ENCODE results near the gene PHETA2.
A peak's percentile ranks its signal among the peaks of the same experiment; 100 is the strongest.
"Not testable (repeated sequence)": the region's sequence is repeated elsewhere in the genome, so short reads cannot be mapped to it uniquely, and the experiment has no call there.

The PHETA2 gene

DNA sequence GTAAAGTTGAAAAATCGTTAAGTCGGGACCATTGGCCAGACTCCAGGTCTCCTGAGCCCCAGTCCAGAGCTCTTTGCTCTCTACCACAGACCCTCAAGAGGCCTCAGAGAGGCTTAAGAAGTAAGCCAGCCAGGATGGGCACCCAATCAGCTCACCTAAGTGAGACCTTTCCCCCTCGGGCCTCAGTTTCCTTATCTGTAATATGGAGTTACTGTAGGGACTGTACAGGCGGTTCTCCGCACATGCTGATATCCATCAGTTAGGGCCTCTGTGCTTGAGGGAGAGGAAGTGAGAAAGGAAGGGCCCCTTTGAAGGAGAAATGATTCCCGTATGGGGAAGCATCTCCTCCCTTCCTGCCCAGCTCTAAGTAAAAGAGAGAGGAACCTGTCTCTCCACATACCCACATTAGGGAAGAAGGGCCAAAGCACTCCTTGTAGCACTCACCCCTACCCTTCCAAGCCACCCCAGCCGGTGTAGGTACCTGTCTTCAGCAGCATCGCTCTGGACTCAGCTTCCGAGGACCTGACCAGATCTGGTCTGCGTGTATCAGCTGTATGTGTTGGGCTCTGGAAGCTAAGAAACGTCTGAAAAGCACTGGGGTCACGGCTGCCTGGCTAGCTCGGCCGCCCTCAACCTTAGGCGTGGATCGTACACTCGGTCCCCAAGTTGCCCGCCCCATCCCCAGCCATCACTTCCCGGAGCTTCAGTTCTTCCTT lies 4.1 kb upstream of the PHETA2 start:
- DNase-seq (ENCODE audit: low read depth, low spot score): no peak

DNA sequence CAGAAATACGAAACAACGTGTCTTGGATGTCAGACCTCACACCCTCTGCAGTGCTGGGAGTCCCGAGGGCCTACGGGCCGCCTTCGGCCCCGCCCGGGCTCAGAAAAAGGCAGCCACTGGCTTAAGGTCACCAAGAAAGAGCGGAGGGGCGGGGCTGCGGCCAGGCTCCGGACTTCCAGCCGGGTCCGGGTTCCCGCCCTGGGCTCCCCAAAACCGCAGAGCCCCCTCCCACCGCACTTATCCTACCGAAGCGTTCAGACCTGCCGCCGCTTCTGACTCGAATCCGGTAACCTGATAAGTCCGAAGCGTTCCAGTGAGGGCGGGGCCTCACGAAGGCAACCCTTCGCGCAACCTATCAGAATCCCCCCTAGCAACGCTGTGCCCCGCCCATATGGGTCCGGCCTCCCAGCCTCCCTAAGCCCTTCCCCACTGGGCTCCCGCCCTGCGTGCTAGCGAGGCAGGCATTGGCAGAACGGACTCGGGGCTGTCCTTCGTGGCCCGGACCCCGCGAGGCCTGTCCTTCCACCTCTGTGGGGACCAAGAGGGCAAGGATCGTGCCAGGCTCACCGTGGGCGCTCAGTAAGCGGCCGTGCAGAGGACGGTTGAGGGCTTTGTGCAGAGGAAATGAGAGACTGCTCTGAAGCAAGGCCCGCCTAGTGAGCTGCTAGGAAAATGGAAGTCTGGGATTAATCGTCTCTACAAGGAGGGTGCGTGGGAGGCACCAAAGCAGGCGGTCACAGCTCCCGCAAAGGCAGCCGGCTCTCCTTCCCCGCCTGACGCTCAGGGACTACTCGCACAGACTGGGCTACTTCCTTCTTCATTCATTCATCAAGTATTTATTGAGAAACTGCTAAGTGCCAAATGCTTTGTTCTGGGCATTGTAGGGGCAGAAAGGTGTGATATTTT lies 3.3 kb upstream of the PHETA2 start, which contains the start of gene NAGA:
Gene NAGA (minus strand): TSS at position 296 of the 906 bp plus-strand sequence. CDS start 515 bp downstream, outside the sequence.
- peak; percentile 97 for DNase-seq (ENCODE audit: low read depth, low spot score)

DNA sequence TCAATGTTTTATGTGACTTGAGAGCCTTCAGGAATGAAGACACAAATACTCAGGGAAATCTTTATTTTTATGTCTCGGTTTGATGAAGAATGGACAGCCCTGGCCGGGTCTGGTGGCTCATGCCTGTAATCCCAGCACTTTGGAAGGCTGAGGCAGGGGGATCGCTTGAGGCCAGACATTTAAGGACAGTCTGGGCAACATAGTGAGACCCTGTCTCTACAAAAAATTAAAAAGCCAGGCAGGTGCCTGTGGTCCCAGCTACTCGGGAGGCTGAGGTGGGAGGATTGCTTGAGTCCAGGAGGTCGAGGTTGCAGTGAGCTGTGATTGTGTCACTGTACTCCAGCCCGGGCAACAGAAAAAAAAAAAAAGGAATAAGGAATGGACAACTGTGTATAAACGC lies 2.5 kb upstream of the PHETA2 start:
- not testable (repeated sequence) for DNase-seq (ENCODE audit: low read depth, low spot score)

DNA sequence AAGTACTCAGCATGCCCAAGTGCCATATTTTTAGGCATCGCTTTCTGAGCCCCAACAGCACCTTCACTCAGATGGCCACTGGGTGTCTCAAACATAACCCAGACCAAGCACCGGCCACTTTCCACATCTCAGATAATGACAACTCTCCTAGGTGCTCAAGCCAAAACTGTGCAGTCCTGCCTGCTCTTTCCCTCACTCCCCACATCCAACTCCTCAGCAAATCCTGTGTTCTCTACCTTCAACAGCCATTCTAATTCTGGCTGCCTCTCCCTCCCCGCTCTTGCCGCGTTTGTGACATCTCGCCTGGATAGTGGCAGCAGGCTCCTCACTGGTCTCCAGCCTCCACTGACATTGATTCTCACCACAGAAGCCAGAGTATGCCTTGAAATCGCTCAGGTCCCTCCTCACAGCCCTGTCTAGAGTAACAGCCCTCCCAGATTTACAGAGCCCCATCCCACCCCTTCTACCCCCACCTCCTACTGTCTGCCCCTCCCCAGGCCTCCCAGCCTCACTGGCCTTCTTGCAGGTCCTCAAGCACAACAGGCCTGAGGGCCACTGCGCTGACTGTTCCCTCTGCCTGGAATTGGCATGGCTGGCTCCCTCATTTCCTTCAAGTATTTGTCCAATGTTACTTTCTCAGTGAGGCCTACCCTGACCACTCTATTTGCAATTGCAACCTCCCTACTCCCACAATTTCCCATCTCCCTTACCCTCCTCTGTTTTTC lies 1.3 kb upstream of the PHETA2 start:
- DNase-seq (ENCODE audit: low read depth, low spot score): no peak

DNA sequence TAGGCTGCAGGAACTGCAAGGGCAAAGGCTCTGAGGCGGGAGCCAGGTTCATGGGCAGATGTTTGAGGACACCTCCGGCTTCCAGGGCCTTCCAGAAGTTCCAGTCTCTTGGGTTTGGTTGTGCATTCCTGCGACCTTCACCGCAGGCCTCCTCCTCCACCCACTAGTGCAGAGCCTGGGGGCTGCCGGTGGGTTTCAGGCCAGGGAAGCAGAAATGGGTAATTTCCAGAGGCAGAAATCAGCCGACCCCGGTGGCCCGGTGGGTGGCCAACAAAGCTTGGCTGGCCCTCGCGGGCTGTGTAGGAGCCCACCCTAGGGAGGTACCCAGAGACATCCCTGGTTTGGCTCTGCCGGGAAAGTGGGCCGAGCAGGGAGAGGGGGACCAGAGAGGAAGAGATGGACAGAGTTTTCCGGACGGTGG lies 417 bp upstream of the PHETA2 start:
- DNase-seq (ENCODE audit: low read depth, low spot score): no peak

DNA sequence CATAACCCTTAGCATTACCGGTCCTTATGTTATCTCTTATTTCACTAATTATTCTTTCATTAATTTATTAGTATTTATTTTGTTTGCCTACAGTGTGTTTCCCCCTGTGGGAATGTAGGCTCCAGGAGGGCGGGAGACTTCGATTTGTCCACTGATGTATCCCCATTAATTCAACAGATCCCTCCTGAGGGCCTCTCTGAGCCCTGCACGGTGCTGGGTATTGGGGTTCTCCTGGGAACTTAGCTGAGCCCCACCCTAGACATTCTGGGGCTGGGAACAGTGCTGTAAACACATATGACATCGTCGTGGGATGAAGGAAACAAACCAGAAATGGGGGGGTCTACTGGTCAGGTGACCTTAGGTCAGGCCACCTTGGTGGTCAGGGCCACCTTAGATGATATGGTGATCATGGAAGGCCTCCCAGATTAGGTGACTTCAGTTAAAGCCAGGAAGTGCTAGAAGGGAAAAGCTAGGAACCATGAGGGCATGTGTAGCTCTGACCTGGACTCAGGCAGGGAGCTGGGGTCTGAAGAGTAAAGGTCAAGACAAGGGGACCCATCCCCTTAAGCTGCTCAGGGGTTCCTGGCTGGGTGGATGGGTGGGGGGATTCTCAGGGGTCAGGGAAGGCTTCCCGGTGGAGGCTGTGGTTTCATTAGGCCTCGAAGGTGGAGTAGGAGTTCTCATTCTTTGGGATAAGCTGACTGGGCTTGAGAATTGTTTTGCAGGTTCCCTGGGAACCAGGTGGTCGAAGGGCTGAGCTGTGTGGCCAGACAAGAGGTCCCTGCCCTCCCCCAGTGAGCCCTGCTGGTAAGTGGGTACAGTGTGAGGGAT lies 1.0 kb downstream of the PHETA2 start:
- DNase-seq (ENCODE audit: low read depth, low spot score): no peak

DNA sequence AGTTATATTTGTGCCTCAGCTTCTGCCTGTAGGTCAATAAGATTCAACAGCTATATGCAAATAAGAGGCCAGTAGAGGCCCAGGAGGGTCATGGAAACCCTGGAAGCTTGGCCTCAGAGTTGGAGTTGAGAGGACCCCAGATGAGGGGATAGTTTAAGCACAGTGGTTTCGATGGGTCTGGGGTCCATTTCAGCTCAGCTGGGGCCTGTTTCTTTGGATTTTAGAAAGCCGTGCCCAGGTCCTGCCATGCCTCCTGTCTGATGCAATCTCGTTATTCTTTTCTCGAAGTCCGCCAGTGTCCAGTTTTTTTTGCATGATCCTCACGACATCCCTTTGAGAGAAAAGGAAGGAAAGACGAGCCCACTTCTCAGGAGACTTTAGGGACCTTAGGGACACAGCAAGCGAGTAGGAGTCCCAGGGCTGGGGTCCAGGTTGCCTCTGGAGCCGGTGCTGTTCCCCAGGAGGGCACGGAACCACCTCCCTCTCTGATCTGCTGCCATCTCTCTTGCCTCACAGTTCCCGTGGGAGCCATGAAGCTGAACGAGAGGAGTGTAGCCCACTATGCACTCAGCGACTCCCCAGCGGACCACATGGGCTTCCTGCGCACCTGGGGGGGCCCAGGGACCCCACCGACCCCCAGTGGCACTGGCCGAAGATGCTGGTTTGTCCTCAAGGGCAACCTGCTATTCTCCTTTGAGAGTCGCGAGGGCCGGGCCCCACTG lies 2.9 kb downstream of the PHETA2 start:
- no peak for DNase-seq (ENCODE audit: low read depth, low spot score)

DNA sequence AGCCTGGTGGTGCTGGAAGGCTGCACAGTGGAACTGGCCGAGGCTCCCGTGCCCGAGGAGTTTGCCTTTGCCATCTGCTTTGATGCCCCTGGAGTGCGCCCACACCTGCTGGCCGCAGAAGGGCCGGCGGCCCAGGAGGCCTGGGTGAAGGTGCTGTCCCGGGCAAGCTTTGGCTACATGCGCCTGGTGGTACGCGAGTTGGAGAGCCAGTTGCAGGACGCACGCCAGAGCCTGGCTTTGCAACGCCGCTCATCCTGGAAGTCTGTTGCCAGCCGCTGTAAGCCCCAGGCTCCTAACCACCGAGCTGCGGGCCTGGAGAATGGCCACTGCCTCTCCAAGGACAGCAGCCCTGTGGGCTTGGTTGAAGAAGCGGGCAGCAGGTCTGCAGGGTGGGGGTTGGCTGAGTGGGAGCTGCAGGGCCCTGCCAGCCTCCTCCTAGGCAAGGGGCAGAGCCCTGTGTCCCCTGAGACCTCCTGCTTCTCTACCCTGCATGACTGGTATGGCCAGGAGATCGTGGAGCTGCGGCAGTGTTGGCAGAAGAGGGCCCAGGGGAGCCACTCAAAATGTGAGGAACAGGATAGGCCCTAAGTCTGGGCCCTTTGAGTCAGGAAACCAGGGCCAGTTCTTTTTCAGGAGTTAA lies 3.6 kb downstream of the PHETA2 start:
- DNase-seq (ENCODE audit: low read depth, low spot score): no peak

DNA sequence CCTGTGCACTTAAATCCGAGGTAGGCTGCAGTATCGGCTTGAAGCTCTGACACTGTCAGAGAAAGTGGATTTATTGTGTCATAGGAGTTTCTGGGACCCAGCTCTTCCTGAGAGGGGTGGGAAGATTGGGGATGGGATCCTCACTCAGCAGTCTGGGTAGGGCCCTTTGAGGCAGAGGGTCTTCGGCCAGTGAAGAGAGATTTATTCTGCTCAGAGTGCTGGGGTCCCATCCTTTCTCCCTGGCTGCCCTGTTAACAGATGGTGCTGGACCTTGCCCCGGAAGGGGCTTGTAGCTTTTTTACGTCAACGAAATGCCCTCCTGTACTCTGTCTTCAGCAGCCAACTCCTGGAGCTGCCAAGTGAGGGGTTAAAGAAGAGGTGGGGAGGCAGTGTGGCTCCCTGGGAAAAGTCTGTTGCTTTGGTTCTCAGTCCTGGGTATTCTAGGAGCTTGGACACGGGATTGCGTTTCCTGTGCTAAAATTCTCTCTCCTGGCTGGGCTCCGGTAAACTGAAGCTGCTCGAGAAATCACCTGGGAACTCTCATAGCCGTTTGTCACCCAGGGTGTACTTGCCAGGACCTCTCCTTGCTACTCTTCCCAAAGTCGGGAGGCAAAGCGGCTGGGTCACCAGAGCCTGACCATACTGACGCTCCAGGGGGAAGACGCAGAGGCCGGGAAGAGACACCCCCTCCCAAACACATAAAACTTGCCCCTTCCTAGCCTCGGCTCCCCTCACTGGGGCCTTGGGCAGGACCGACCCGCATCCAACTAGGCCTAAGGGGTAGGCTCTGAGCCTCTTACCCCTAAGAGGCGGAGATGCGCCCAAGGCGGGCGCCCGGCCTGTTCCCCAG lies 4.6 kb downstream of the PHETA2 start:
- DNase-seq (ENCODE audit: low read depth, low spot score): no peak

DNA sequence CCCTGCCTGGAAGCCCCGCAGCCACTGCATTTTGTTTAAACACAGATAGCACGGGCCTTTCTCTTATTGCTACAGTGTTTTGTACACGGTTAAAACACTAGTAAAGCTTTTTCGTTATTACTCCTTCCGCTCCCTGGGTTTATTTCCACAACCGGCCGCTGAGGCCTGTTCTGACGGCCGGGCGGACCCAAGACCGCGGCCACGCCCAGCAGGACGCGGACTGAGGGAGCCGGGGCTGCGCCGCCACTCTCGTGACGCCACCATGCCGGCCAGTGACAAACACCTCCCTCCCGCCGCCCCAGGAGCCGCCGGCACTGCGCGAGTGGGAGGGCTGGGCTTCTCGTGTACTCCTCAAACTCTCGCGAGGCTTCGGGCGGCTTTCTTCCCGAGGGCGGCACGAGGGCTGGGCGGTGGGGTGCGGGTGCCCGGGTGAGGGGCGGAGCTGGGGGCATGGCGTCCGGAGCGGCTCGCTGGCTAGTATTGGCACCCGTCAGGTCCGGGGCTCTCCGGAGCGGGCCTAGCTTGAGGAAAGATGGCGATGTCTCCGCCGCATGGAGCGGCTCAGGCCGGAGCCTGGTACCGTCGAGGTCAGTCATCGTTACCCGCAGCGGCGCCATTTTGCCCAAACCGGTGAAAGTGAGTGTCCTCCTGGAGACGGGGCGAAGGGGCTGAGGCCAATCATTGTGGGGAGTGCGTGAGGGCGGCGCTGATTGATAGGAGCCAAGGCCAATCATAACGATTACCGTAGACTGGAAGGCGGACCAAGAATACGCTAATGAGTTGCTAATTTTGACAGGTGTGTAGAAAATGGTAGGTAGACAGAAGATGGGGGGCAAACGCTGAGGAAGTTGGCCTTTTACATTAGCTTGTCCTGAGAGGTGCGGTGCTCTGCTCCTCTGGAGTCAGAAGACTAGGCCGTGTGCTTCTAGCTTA lies 5.5 kb downstream of the PHETA2 start, which contains the start of gene SMDT1:
Gene SMDT1 (plus strand): TSS at position 382 of the 933 bp plus-strand sequence. CDS start 69 bp downstream, at position 451.
- peak; percentile 98 for DNase-seq (ENCODE audit: low read depth, low spot score)

DNA sequence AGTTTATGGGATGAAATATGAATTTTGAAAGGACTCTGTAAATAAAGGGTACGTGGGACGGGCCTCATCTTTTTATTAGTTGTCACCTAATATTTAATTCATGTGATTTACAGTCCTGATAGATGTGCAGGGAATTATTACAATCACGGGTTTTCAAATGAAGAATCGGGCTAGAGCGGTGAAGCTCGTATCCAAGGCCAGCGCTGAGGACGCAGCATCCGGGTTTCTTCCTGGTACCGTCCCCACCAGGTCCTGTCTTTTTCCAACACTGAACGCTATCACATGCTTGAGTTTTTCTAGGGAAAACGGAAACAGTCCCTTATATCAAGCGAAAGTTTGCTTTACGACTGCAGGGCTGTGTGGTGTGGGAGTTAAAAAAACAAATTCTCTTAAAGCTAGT lies 6.2 kb downstream of the PHETA2 start:
- DNase-seq (ENCODE audit: low read depth, low spot score): peak; percentile 30

DNA sequence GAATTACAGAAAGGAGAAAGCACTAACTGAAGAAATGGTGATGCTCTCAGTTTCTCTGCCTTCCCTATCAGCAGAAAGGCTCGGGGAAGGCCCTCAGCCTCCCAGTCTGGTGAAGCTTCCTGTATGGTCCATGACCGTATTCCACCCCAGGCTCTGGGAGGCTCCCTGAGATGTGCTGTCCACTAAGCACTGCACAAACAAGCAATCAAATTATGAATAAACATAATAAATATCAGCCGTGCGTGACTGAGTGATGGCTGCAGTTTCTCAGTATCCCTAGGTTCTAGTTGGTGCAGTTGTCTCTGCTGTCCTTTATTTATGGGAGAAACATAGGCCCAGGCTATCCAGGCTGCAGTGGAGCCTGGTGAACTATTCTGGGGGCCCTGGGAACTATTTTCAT lies 9.1 kb downstream of the PHETA2 start:
- DNase-seq (ENCODE audit: low read depth, low spot score): no peak

DNA sequence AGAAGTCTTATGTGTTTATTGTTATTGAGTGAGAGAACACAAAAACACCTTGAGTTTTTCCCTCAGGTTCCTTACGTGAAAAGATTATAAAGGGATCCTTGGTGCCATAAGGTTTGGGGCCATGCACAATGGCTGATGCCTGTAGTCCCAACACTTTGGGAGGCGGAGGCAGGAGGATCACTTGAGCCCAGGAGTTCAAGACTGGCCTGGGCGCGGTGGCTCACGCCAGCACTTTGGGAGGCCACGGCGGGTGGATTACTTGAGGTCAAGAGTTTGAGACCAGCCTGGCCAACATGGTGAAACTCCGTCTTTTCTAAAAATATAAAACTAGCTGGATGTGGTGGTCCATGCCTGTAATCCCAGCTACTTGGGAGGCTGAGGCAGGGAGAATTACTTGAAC lies 10.8 kb downstream of the PHETA2 start:
- DNase-seq (ENCODE audit: low read depth, low spot score): no peak

DNA sequence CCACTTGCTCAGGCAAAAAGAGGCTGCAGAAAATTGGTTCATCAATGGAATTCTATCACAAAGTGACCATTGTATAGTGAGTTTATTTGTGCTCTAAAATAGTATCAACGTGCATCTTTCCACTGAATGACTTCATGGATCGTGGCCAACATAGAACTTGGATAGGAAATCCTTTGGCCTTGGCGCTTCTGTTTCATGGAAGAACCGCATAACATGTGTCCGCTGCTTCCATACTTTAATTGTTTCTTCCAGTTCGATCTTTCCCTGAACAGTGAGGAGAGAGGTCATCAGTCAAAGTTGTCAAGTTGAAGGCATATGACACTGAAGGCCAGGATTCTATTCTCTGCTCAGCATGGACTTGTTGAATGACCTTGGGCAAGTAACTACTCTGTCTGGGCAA lies 12.0 kb downstream of the PHETA2 start:
- no peak for DNase-seq (ENCODE audit: low read depth, low spot score)

DNA sequence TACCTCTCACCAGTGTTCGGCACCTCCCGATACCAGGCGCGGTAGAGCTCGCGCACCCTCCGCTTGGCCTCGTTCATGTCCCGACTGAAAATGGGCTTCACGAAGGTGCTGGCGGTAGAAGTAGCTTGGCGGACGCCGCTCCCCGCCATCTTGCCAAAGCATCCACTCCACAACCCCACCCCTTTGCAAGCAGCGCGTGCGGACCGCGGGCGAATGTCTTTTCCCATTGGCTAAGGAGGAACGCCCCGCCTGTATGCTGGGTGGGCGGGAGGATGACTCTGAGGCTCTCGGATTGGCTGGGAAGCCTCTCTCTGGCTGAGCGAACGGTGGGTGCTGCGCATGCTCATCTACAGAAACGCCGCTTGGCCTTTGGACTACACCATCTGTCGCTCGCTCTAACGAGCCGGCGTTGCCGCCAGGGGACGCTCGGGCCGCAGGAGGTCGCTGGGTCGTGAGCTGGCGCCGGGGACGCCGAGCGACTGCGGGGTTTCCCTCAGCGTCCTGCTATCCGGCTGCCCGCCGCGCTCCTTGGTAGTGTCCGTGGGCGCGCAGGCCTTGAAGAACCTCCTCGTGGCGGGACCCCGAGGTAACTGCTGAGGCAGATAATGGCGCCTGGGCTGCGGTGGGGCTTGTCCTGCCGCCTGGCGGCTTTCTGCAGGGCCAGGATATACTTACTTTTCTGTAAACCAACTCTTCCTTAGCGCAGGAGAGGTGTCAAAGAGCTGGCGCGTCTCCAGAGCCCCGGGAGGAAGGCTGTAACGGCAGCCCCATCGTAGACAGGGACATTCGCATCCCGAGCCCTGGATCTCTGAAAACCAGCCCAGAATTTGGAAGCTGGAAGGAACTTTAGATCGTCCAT lies 16.8 kb downstream of the PHETA2 start, which contains the start of gene NDUFA6:
Gene NDUFA6 (minus strand): TSS at position 177 of the 859 bp plus-strand sequence. CDS start 28 bp downstream, at position 149.
- DNase-seq (ENCODE audit: low read depth, low spot score): peak; percentile 100

DNA sequence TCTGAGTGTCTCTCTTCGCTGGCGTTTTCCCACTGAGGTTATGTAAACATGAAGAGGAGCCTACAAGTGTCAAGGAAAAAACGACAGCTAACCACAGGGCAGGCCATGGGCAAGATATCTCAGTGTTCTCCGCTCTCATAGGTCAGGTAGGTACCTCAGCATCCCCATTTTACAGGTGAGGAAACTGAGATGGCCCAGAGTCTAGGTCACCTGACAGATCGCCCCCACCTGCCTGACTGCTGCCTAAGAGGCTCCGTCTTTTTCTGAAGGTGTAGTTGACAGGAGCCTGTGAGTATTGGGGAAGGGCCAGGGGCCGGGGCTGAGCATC lies 17.4 kb downstream of the PHETA2 start:
- DNase-seq (ENCODE audit: low read depth, low spot score): no peak

DNA sequence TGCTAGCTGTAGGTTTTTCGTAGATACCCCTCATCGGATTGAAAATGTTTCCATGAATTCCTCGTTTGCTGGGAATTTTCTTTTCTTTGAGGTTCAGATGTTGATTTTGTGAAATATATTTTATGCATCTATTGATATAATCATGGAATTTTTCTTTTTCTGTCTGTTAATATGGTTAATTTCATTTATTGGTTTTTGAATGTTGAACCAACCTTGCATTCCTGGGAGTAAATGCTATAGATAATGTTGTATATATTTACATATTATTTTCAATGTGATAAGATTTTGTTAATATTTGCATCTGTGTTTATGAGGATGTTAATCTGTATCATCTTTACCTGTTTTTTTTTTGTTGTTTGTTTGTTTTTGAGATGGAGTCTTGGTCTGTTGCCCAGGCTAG lies 27.2 kb downstream of the PHETA2 start:
- no peak for DNase-seq (ENCODE audit: low read depth, low spot score)

Measured in ELF-1 (cell line).